GM23248 (cell line): ENCODE measurements around the gene GALNT7.

Source experiments
- EZH2 ChIP-seq: fragments of 200-600 bp; sonication (generic); IDR thresholded peaks from 2 replicates; pipeline ENCODE4 v1.6.1; 2018; ENCODE audit warnings: antibody characterized with exemption, mild to moderate bottlenecking; ENCODE audit not compliant: insufficient read depth, poor library complexity, severe bottlenecking
- EZH2phosphoT487 ChIP-seq: fragments of 200-600 bp; sonication (generic); IDR thresholded peaks from 2 replicates; pipeline ENCODE4 v1.6.1; 2018; ENCODE audit warnings: antibody characterized with exemption, moderate library complexity, mild to moderate bottlenecking, low read depth; ENCODE audit not compliant: insufficient read depth

DNA sequence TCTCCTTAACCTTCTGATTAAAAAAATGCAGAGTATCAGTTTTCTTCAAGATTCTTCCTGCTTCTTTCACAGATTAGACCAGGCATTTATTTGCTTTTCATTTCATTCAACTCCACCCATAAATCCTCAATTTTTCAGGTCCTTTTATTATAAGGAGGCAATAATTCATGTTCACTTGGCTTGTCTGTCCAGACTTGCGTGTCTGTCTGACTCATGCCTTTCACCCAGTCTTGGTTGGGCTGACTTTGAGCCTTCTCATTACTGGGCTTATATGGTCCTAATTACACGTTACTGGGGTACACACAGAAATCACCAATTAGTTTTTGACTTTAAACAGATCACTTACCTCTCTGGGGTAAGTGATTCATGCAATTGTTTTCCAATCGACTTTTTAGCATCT, 48.8 kb upstream of the GALNT7 start:
- TF ChIP-seq EZH2, result no peak
- TF ChIP-seq EZH2phosphoT487, result no peak
